Mononuclear cell (primary cell): ENCODE measurements around the gene CLEC16A. TPM values are rescaled to one million over a fixed set of nuclear protein-coding genes. Genes with fewer than 3 reads are reported as not detected.
"Not testable (repeated sequence)": the region's sequence is repeated elsewhere in the genome, so short reads cannot be mapped to it uniquely, and the experiment has no call there.

Source experiments
- H3K27me3 ChIP-seq: 2 replicates; pipeline ENCODE4 v1.6.0; 2011; ENCODE audit warnings: low read length, control low read depth; ENCODE audit not compliant: insufficient read depth
- H3K4me1 ChIP-seq: 2 replicates; pipeline ENCODE4 v1.5.1; 2011; ENCODE audit warnings: mild to moderate bottlenecking, low read length, control low read depth; ENCODE audit not compliant: insufficient read depth
- H3K4me3 ChIP-seq: 2 replicates; pipeline ENCODE4 v1.5.1; 2011; ENCODE audit warnings: mild to moderate bottlenecking, low read length, moderate library complexity
- H3K9me3 ChIP-seq: 2 replicates; pipeline ENCODE4 v1.5.1; 2011; ENCODE audit warnings: low read depth, mild to moderate bottlenecking, control low read depth, low read length
- total RNA-seq: library from RNA; depleted of rRNA; stranded (reverse); fragments of >200 nt; gene quantifications from one replicate; pipeline ENCODE4 v1.2.3, GENCODE V29; 2012

Gene CLEC16A
- total RNA-seq, 1 donor: 26.9 TPM

- Histone ChIP-seq H3K27me3 (no peaks in the 10 kb centered on the region), H3K4me1 (peaks cover 24% of the 10 kb centered on the region), H3K9me3 (no peaks in the 10 kb centered on the region), H3K4me3 (no peak overlapping the region)
Measured at GRCh38 chr16:11101695-11102522, 157.5 kb downstream of the CLEC16A start.

GRCh38 chr16:11102523-11102898 lies 158.1 kb downstream of the CLEC16A start:
- H3K27me3 ChIP-seq: no peaks in the 10 kb centered on the region
- no peak overlapping the region for H3K4me3 ChIP-seq
- no peaks in the 10 kb centered on the region for H3K9me3 ChIP-seq
- peaks cover 24% of the 10 kb centered on the region for H3K4me1 ChIP-seq

GRCh38 chr16:11103301-11103700 lies 158.9 kb downstream of the CLEC16A start:
- not testable (repeated sequence) for H3K27me3 ChIP-seq, H3K9me3 ChIP-seq, H3K4me3 ChIP-seq
- peaks cover 27% of the 10 kb centered on the region for H3K4me1 ChIP-seq

GRCh38 chr16:11104168-11105037 lies 160.0 kb downstream of the CLEC16A start:
- Histone ChIP-seq H3K4me1 (peaks cover 27% of the 10 kb centered on the region), H3K9me3 (no peaks in the 10 kb centered on the region), H3K4me3 (no peak overlapping the region), H3K27me3 (no peaks in the 10 kb centered on the region)

- Histone ChIP-seq H3K4me1 (peaks cover 27% of the 10 kb centered on the region), H3K9me3 (no peaks in the 10 kb centered on the region), H3K27me3 (no peaks in the 10 kb centered on the region), H3K4me3 (no peak overlapping the region)
Measured at GRCh38 chr16:11105038-11105903, 160.9 kb downstream of the CLEC16A start.

GRCh38 chr16:11106726-11107125 lies 162.4 kb downstream of the CLEC16A start:
- no peaks in the 10 kb centered on the region for H3K27me3 ChIP-seq
- H3K9me3 ChIP-seq: no peaks in the 10 kb centered on the region
- H3K4me1 ChIP-seq: peaks cover 27% of the 10 kb centered on the region
- H3K4me3 ChIP-seq: no peak overlapping the region

- no peak overlapping the region for H3K4me3 ChIP-seq
Measured at GRCh38 chr16:11107780-11108465, 163.6 kb downstream of the CLEC16A start.

GRCh38 chr16:11108466-11108805 lies 164.1 kb downstream of the CLEC16A start:
- Histone ChIP-seq H3K27me3 (no peaks in the 10 kb centered on the region), H3K9me3 (no peaks in the 10 kb centered on the region), H3K4me3 (no peak overlapping the region), H3K4me1 (peaks cover 30% of the 10 kb centered on the region)

More at GRCh38 chr16:11107780-11108465, 163.6 kb downstream of the CLEC16A start:
- H3K27me3 ChIP-seq: no peaks in the 10 kb centered on the region
- peaks cover 27% of the 10 kb centered on the region for H3K4me1 ChIP-seq
- no peaks in the 10 kb centered on the region for H3K9me3 ChIP-seq

- H3K4me1 ChIP-seq: peaks cover 36% of the 10 kb centered on the region
- H3K9me3 ChIP-seq: no peaks in the 10 kb centered on the region
- H3K4me3 ChIP-seq: no peak overlapping the region
- H3K27me3 ChIP-seq: no peaks in the 10 kb centered on the region
Measured at GRCh38 chr16:11109566-11109965, 165.2 kb downstream of the CLEC16A start.

GRCh38 chr16:11111150-11111549 lies 166.8 kb downstream of the CLEC16A start:
- H3K4me1 ChIP-seq: peaks cover 29% of the 10 kb centered on the region
- H3K27me3 ChIP-seq: no peaks in the 10 kb centered on the region
- H3K9me3 ChIP-seq: no peaks in the 10 kb centered on the region
- no peak overlapping the region for H3K4me3 ChIP-seq

- no peaks in the 10 kb centered on the region for H3K9me3 ChIP-seq
- H3K4me1 ChIP-seq: peaks cover 27% of the 10 kb centered on the region
- no peaks in the 10 kb centered on the region for H3K27me3 ChIP-seq
- no peak overlapping the region for H3K4me3 ChIP-seq
Measured at GRCh38 chr16:11111856-11112634, 167.7 kb downstream of the CLEC16A start.

GRCh38 chr16:11112723-11113348 lies 168.5 kb downstream of the CLEC16A start:
- Histone ChIP-seq H3K4me3 (no peak overlapping the region), H3K9me3 (no peaks in the 10 kb centered on the region)

GRCh38 chr16:11114366-11115164 lies 170.2 kb downstream of the CLEC16A start:
- Histone ChIP-seq H3K9me3 (no peaks in the 10 kb centered on the region), H3K4me3 (no peak overlapping the region), H3K27me3 (no peaks in the 10 kb centered on the region), H3K4me1 (peaks cover 24% of the 10 kb centered on the region)

More at GRCh38 chr16:11112723-11113348, 168.5 kb downstream of the CLEC16A start:
- Histone ChIP-seq H3K27me3 (no peaks in the 10 kb centered on the region), H3K4me1 (peaks cover 27% of the 10 kb centered on the region)
